T47D (cell line): ENCODE data around the gene NXN.

Experiments
- DNase-seq, 2 experiments: peaks; one replicate each; pipeline versions ENCODE4 v3.0.0 to v3.0.0-alpha.2; 2011 to 2012; ENCODE audit warnings: low read depth in 1 of 2, low spot score in 1 of 2
- JUND ChIP-seq: IDR thresholded peaks from 2 replicates; pipeline ENCODE4 v1.6.1; 2012; ENCODE audit warnings: low read depth
- in situ Hi-C: cut with HindIII; loops from 2 replicates; pipeline ENCODE4 v1.10.0; 2016; ENCODE audit warnings: low sequenced_read_pairs, low pct_unique_long_range_greater_than_20kb

Gene NXN

GRCh38 chr17:979539-980405, at the start of gene NXN:
TSS of gene NXN (minus strand) at chr17:979776.
- in situ Hi-C loops = no loop called here
- peak; percentile 57 to 65 for DNase-seq
- no peak for TF ChIP-seq JUND

GRCh38 chr17:1027044-1027443, 47.5 kb upstream of the NXN start:
- in situ Hi-C loops = no loop called here
- TF ChIP-seq JUND = no peak

GRCh38 chr17:1026599-1026975, 47.0 kb upstream of the NXN start:
- no peak for TF ChIP-seq JUND
- in situ Hi-C loops = no loop called here
- DNase-seq = no peak

More at GRCh38 chr17:1027044-1027443, 47.5 kb upstream of the NXN start:
- no peak for DNase-seq

GRCh38 chr17:1025733-1026598, 46.4 kb upstream of the NXN start:
- in situ Hi-C loops = no loop called here

GRCh38 chr17:1024076-1024475, 44.5 kb upstream of the NXN start:
- in situ Hi-C loops = no loop called here
- no peak for TF ChIP-seq JUND
- DNase-seq = no peak

More at GRCh38 chr17:1025733-1026598, 46.4 kb upstream of the NXN start:
- no peak for TF ChIP-seq JUND
- DNase-seq = no peak

- TF ChIP-seq JUND = no peak
- in situ Hi-C loops = no loop called here
- no peak for DNase-seq
Observed at GRCh38 chr17:1022278-1023024, 42.9 kb upstream of the NXN start.

- no peak for TF ChIP-seq JUND
- DNase-seq = no peak
- in situ Hi-C loops = no loop called here
Observed at GRCh38 chr17:1021147-1021546, 41.6 kb upstream of the NXN start.

- no peak for TF ChIP-seq JUND
- in situ Hi-C loops = no loop called here
- DNase-seq = no peak
Observed at GRCh38 chr17:1019451-1019850, 39.9 kb upstream of the NXN start.

- TF ChIP-seq JUND = no peak
- in situ Hi-C loops = no loop called here
- DNase-seq = no peak
Observed at GRCh38 chr17:1018547-1018946, 39.0 kb upstream of the NXN start.

GRCh38 chr17:1013729-1014090, 34.1 kb upstream of the NXN start:
- in situ Hi-C loops = no loop called here
- no peak for TF ChIP-seq JUND
- DNase-seq = no peak

- in situ Hi-C loops = no loop called here
- DNase-seq = no peak
- no peak for TF ChIP-seq JUND
Observed at GRCh38 chr17:1012823-1013728, 33.5 kb upstream of the NXN start.
